ENCODE data around the gene PLXDC2.
A peak's percentile ranks its signal among the peaks of the same experiment; 100 is the strongest.
"Not testable (repeated sequence)": the region's sequence is repeated elsewhere in the genome, so short reads cannot be mapped to it uniquely, and the experiment has no call there.

PLXDC2 gene

DNA sequence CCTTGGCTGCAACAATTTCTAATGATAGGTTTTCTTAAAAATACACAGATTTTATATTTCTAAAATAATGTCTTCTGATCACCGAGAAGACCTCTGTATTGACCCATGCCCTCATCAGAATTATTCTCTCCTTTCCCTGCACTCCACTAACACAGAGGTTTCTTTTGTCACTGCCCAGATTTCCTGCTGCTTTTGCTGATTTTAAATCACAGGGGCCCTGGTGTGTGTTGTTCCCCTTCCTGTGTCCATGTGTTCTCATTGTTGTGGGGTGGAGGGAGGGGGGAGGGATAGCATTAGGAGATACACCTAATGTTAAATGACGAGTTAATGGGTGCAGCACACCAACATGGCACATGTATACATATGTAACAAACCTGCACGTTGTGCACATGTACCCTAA, 375.2 kb downstream of the PLXDC2 start:
- not testable (repeated sequence) for DNase-seq (ENCODE audit: low read depth in 2 of 2)

GRCh38 chr10:20195076-20195475, 378.8 kb downstream of the PLXDC2 start:
- DNase-seq (ENCODE audit: low read depth in 2 of 2), result no peak

GRCh38 chr10:20200758-20201157, 384.5 kb downstream of the PLXDC2 start:
- DNase-seq (ENCODE audit: low read depth in 2 of 2), result no peak

GRCh38 chr10:20202337-20202736, 386.1 kb downstream of the PLXDC2 start:
- DNase-seq (ENCODE audit: low read depth in 2 of 2), result no peak

DNA sequence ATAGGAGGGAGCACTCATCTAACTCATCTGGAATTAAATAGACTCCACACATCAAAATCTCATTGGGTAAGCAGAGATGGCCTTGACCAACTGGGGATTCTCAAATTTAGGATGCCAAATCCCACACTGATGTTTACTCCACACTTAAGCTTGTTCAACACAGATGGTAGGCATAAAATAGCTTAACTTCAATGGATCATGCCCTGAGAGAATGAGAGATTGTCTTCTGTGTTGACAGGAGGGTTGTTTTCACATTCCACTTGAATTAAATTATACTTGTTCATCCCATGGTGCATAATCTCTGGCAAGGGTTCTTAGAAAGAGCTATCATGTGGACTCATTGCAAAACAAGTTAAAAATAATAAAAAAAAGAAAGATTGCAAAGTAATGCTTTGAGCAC, 391.4 kb downstream of the PLXDC2 start:
- no peak for DNase-seq (ENCODE audit: low read depth in 2 of 2)

- not testable (repeated sequence) for DNase-seq (ENCODE audit: low read depth in 2 of 2)
Observed at GRCh38 chr10:20209098-20209497, 392.9 kb downstream of the PLXDC2 start.

- DNase-seq (ENCODE audit: low read depth in 2 of 2), result no peak
Observed at GRCh38 chr10:20215547-20216152, 399.4 kb downstream of the PLXDC2 start.

GRCh38 chr10:20221356-20221755, 405.1 kb downstream of the PLXDC2 start:
- no peak for DNase-seq (ENCODE audit: low read depth in 2 of 2)

- no peak for DNase-seq (ENCODE audit: low read depth in 2 of 2)
Observed at GRCh38 chr10:20228729-20229128, 412.5 kb downstream of the PLXDC2 start.

DNA sequence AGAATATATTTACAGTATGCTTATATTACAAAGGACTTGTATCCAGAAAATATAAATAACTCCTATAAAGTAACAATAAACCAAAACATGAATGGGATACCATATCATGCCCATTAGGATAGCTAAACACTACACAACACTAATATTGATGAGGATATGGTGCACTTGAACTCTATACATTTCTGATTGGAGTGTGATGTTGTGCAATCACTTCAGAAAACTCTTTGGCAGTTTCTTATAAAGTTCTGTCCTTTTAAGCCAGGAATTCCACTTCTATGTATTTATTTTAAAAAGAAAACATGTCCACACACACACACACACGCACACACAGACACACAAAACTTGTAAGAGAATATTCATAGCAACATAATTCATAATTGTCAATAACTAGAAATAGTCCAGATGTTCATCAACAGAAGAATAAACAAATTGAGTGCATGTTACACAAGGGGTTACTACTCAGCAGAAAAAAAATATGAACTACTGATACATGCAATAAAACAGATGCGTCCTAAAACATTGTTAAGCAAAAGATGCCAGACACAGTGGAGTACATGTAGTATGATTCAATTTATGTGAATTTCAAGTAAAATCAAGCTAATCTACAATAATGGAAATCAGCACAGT, 416.0 kb downstream of the PLXDC2 start:
- DNase-seq (ENCODE audit: low read depth in 2 of 2), result no peak

DNA sequence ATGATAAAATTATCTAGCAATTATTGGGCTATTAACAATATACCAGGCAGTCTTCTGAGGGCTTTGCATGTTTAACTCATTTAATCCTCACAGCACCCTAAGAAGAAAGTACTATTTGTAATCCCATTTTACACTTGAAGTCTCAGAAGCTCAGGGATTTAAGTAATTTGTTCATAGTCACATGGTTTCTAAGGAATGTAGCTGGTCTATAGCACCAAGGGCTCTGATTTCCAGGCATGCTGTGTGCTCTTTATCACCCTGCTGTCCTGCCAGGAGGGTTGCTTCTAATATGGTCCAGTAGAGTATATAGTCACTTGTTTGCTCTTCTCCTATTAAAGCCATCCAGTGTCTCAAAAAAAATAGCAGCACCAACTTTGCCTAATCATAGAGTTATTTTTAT, 417.2 kb downstream of the PLXDC2 start:
- DNase-seq (ENCODE audit: low read depth in 2 of 2), result no peak

GRCh38 chr10:20234579-20234978, 418.3 kb downstream of the PLXDC2 start:
- DNase-seq (ENCODE audit: low read depth in 2 of 2), result no peak

GRCh38 chr10:20237091-20237570, 420.9 kb downstream of the PLXDC2 start:
- DNase-seq (ENCODE audit: low read depth in 2 of 2), result no peak

DNA sequence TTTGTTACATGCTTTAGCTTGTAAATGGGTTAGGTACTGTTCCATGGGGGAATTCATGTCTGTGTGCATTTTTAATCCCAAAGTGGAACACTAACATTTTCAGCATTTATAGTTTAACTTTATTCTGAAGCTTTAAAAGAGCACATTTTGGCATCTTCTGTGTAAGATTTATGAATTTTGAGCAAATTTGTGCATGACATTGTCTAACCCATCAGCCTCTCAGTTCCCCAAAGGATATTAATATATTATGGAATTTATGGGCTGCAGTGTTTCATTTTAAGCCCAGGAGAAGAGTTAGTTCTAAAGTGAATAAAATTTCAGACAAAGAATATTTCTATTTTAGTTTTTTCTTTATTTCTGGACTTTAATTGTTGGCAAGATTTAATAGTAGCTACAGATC, 421.4 kb downstream of the PLXDC2 start:
- DNase-seq (ENCODE audit: low read depth in 2 of 2), result no peak

DNA sequence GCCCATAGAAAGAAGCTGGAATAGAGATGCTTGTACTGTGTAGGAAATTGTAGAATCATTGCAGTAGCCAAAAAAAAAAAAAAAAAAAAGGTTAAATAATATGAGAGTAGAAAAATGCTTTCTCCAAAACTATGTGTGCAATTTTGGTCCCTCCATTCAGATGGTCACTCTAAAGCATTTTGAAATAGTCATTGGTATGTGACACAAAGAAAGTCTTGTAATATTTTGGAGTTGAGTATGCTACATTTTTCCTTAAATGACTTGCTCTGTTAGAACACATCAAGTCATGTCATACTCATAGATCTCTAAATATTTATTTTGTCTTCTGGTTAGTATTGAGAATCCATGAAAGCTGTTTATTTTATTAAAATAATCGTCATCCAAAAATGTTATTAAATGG, 424.4 kb downstream of the PLXDC2 start:
- DNase-seq (ENCODE audit: low read depth in 2 of 2), result no peak

DNA sequence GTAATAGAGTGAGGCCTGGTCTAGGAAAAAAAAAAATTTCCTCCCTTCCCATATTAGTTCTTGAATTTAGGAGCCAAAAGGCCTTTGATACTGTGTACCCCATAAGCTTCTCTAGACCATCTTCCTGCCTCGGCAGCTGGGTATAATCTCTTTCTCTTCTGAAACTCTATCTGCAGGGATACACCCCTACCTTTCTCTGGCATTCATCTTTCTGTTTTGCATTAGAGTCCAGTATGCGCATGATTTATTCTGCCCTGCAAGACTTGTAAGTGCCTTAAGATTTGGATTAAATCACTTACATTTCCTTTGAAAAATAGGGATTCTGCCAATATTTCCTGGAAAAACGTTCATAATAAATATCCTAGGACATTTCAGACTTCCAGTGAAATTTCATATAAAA, 431.2 kb downstream of the PLXDC2 start:
- DNase-seq (ENCODE audit: low read depth in 2 of 2), result no peak

- no peak for DNase-seq (ENCODE audit: low read depth in 2 of 2)
Observed at GRCh38 chr10:20247891-20248708, 431.9 kb downstream of the PLXDC2 start.

GRCh38 chr10:20254078-20254477, 437.8 kb downstream of the PLXDC2 start:
- peak; percentile 2 to 13 for DNase-seq (ENCODE audit: low read depth in 2 of 2)

GRCh38 chr10:20254497-20254896, 438.3 kb downstream of the PLXDC2 start:
- DNase-seq (ENCODE audit: low read depth in 2 of 2), result no peak

GRCh38 chr10:20256969-20257368, 440.7 kb downstream of the PLXDC2 start:
- DNase-seq (ENCODE audit: low read depth in 2 of 2), result no peak

- no peak for DNase-seq (ENCODE audit: low read depth in 2 of 2)
Observed at GRCh38 chr10:20257422-20257821, 441.2 kb downstream of the PLXDC2 start.

- DNase-seq (ENCODE audit: low read depth in 2 of 2), result peak in 1 of 2 experiments; percentile 2
Observed at GRCh38 chr10:20265146-20265545, 448.9 kb downstream of the PLXDC2 start.

DNA sequence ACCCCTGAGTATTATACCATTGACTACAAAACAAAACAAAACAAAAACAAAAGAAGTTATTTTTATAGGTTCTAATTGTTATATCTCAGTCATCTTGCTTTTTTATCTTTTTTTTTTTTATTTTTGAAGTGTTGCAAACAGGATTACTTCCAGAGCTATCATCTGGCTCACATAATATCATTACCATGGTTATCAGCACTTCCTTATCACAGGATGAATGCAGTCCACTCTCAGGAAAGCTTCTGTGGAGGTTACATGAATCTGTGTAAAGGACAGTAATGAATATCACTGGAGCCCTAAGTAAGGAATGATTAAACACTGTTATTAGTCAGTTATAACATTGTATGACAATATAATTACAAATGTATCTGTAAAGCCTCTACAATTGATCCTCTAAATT, 451.5 kb downstream of the PLXDC2 start:
- no peak for DNase-seq (ENCODE audit: low read depth in 2 of 2)

Data from fibroblast of skin of left quadriceps (primary cell).